Endodermal cell (in vitro differentiated cells): ENCODE results near the gene USP6NL. TPM values are rescaled to one million over a fixed set of nuclear protein-coding genes. Genes with fewer than 3 reads are reported as not detected.

Source experiments
- DNase-seq: peaks from one replicate; pipeline ENCODE4 v3.0.0-alpha.2; 2017
- H3K27ac ChIP-seq: 2 replicates; pipeline ENCODE4 v1.5.1; 2013; ENCODE audit warnings: mild to moderate bottlenecking, low read depth, low read length, moderate library complexity
- H3K27me3 ChIP-seq: 2 replicates; pipeline ENCODE4 v1.6.1; 2013; ENCODE audit warnings: mild to moderate bottlenecking, low read length, moderate library complexity; ENCODE audit not compliant: insufficient read depth, control insufficient read depth, poor library complexity, severe bottlenecking
- H3K36me3 ChIP-seq: 2 replicates; pipeline ENCODE4 v1.7.0; 2013; ENCODE audit warnings: mild to moderate bottlenecking, low read length, moderate library complexity; ENCODE audit not compliant: control insufficient read depth, insufficient read depth
- H3K4me1 ChIP-seq: one replicate; pipeline ENCODE4 v1.7.0; 2013; ENCODE audit warnings: low read length; ENCODE audit not compliant: control insufficient read depth, insufficient read depth
- H3K4me3 ChIP-seq: 2 replicates; pipeline ENCODE4 v1.5.1; 2013; ENCODE audit warnings: mild to moderate bottlenecking, low read length, moderate library complexity
- H3K9ac ChIP-seq: 2 replicates; pipeline ENCODE4 v1.6.1; 2013; ENCODE audit warnings: mild to moderate bottlenecking, low read length, moderate library complexity; ENCODE audit not compliant: poor library complexity, severe bottlenecking; ENCODE audit errors: extremely low read depth
- H3K9me3 ChIP-seq: 2 replicates; pipeline ENCODE4 v1.6.1; 2013; ENCODE audit warnings: mild to moderate bottlenecking, low read length, moderate library complexity; ENCODE audit not compliant: control insufficient read depth
- H3K27ac Mint-ChIP-seq: 2 replicates; pipeline ENCODE4 v1.8.0; 2020; ENCODE audit warnings: mixed read lengths
- H3K27me3 Mint-ChIP-seq: 2 replicates; pipeline ENCODE4 v1.8.0; 2021; ENCODE audit warnings: mild to moderate bottlenecking, mixed read lengths; ENCODE audit not compliant: insufficient read depth
- H3K36me3 Mint-ChIP-seq: 2 replicates; pipeline ENCODE4 v1.8.0; 2020; ENCODE audit warnings: low read depth, mixed read lengths
- H3K4me1 Mint-ChIP-seq: 2 replicates; pipeline ENCODE4 v1.8.0; 2020; ENCODE audit warnings: mixed read lengths
- H3K4me3 Mint-ChIP-seq: 2 replicates; pipeline ENCODE4 v1.8.0; 2020; ENCODE audit warnings: mild to moderate bottlenecking, moderate library complexity, mixed read lengths
- H3K9me3 Mint-ChIP-seq: 2 replicates; pipeline ENCODE4 v1.8.0; 2020; ENCODE audit warnings: mild to moderate bottlenecking, mixed read lengths
- CTCF ChIP-seq: fragments of 200-600 bp; sonication (generic); conservative IDR thresholded peaks from 2 replicates; pipeline ENCODE4 v1.5.0; 2021; ENCODE audit warnings: antibody characterized with exemption, mild to moderate bottlenecking
- WGBS, 2 experiments: methylation state at CpG; one replicate each; pipeline versions ENCODE4 v1.1.5 to v1.1.7; 2013; ENCODE audit warnings: missing lambda C conversion rate in 2 of 2, mixed read lengths in 1 of 2; ENCODE audit not compliant: insufficient coverage in 1 of 2, insufficient read length in 1 of 2; 5-methylcytosine and 5-hydroxymethylcytosine counted together
- total RNA-seq, 2 donors: library from RNA; stranded (reverse); fragmentation: NEBNext Ultra II Directional in 1 of 2; extraction: Animal tissue kit (Norgen Biotek cat#: 25700) in 1 of 2; gene quantifications; 2 replicates in 1 of 2; 3 replicates in 1 of 2; pipeline ENCODE4 v1.2.1, GENCODE V29; 2021

USP6NL gene
- total RNA-seq, 2 donors from 2014 or later = 20.6 to 22.9 TPM

- H3K36me3 Mint-ChIP-seq = peaks cover 37% of the 10 kb centered on the region
These were observed 117.8 kb downstream of the USP6NL start for GRCh38 chr10:11493646-11494045.

GRCh38 chr10:11491087-11491486 is 120.4 kb downstream of the USP6NL start:
- no peak overlapping the region for H3K4me3 Mint-ChIP-seq
- Histone ChIP-seq H3K36me3 (peaks cover 48% of the 10 kb centered on the region), H3K4me3 (no peak overlapping the region), H3K27me3 (no peaks in the 10 kb centered on the region), H3K9me3 (no peaks in the 10 kb centered on the region), H3K4me1 (no peaks in the 10 kb centered on the region), H3K27ac (no peak overlapping the region), H3K9ac (no peak overlapping the region)
- no peak for TF ChIP-seq CTCF
- no peak overlapping the region for H3K27ac Mint-ChIP-seq
- H3K9me3 Mint-ChIP-seq = no peaks in the 10 kb centered on the region
- peaks cover 38% of the 10 kb centered on the region for H3K36me3 Mint-ChIP-seq
- peaks cover 6% of the 10 kb centered on the region for H3K4me1 Mint-ChIP-seq
- no peak for DNase-seq
- no peaks in the 10 kb centered on the region for H3K27me3 Mint-ChIP-seq
- WGBS, 2 experiments = 92 to 100% methylated on average over 1 to 2 of the region's 2 CpGs

More at GRCh38 chr10:11493646-11494045, 117.8 kb downstream of the USP6NL start:
- Histone ChIP-seq H3K36me3 (peaks cover 40% of the 10 kb centered on the region), H3K27ac (no peak overlapping the region), H3K4me3 (no peak overlapping the region), H3K27me3 (no peaks in the 10 kb centered on the region), H3K4me1 (no peaks in the 10 kb centered on the region), H3K9ac (no peak overlapping the region), H3K9me3 (no peaks in the 10 kb centered on the region)
- Mint-ChIP-seq H3K4me1 (peaks cover 6% of the 10 kb centered on the region), H3K27ac (no peak overlapping the region), H3K4me3 (no peak overlapping the region), H3K27me3 (no peaks in the 10 kb centered on the region), H3K9me3 (no peaks in the 10 kb centered on the region)
- DNase-seq = no peak
- WGBS, 2 experiments = 94 to 96% methylated on average over 6 of the region's 6 CpGs
- TF ChIP-seq CTCF = no peak

GRCh38 chr10:11489591-11489990 is 121.9 kb downstream of the USP6NL start:
- Mint-ChIP-seq H3K9me3 (no peaks in the 10 kb centered on the region), H3K27ac (no peak overlapping the region), H3K4me1 (peaks cover 6% of the 10 kb centered on the region), H3K27me3 (no peaks in the 10 kb centered on the region), H3K4me3 (no peak overlapping the region), H3K36me3 (peaks cover 40% of the 10 kb centered on the region)
- H3K27ac ChIP-seq = no peak overlapping the region
- 92% methylated on average over 2 of the region's 2 CpGs for WGBS, 2 experiments
- H3K9me3 ChIP-seq = no peaks in the 10 kb centered on the region
- no peak for DNase-seq
- no peaks in the 10 kb centered on the region for H3K27me3 ChIP-seq
- no peak overlapping the region for H3K4me3 ChIP-seq
- H3K4me1 ChIP-seq = no peaks in the 10 kb centered on the region
- TF ChIP-seq CTCF = no peak
- no peak overlapping the region for H3K9ac ChIP-seq
- peaks cover 59% of the 10 kb centered on the region for H3K36me3 ChIP-seq
